ENCODE data around the gene SERPINA9. TPM values are rescaled to one million over a fixed set of nuclear protein-coding genes. Genes with fewer than 3 reads are reported as not detected.
"Not testable (repeated sequence)": the region's sequence is repeated elsewhere in the genome, so short reads cannot be mapped to it uniquely, and the experiment has no call there.

Gene SERPINA9, protein sequence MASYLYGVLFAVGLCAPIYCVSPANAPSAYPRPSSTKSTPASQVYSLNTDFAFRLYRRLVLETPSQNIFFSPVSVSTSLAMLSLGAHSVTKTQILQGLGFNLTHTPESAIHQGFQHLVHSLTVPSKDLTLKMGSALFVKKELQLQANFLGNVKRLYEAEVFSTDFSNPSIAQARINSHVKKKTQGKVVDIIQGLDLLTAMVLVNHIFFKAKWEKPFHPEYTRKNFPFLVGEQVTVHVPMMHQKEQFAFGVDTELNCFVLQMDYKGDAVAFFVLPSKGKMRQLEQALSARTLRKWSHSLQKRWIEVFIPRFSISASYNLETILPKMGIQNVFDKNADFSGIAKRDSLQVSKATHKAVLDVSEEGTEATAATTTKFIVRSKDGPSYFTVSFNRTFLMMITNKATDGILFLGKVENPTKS
- not detected for total RNA-seq

DNA sequence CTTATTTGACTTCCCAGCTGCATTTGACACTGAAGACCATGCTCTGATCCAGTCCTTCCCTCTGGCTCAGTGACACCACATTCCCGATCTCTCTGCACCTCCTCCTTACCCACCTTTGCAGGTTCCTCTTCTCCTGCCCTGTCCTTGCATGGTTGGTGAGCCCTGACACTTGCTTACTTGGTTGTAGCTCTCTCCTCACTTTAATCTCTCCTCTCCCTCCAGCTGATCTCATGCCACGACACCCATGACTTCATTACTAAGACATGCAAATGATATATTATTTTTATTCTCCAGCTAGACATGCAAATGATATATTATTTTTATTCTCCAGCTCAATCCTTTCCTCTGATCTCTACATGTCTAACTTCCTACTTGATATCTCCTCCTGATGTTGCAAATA lies at the start of gene SERPINA9:
TSS of gene SERPINA9 (minus strand) at position 175 of the 400 bp plus-strand sequence. CDS start 6,357 bp downstream, outside the sequence.
- no peak within 1 kb of the TSS for H3K27ac Mint-ChIP-seq
- H3K4me1 Mint-ChIP-seq, result no peaks in the 10 kb centered on the region
- POLR2A ChIA-PET, result no interaction called here
- H3K4me3 Mint-ChIP-seq, result no peak within 1 kb of the TSS
- H3K27me3 Mint-ChIP-seq, result peaks cover 3% of the 10 kb centered on the region
- DNase-seq (no peak), ATAC-seq (ENCODE audit: low read depth) (no peak)
- H3K36me3 Mint-ChIP-seq, result no peaks in the 10 kb centered on the region
- H3K9me3 Mint-ChIP-seq, result peaks cover 8% of the 10 kb centered on the region

DNA sequence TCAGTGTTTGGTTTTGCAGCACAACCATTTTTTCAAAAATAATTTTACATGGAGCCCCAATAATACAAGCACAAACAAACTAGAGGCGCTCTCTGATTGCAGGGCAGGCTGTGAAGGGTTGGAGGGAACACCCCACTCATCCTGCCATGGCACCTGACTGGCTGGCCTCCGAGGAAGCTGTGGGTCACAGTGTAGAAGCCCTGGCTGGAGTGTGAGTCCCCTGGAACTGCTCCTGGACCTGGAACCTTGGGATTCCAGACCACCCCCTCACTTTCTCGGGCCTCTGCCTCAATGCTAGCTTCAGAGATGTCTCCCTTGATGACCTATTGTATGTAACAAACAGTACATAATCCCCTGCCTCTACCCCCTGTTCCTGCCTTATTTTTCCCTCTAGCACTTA lies 48.1 kb upstream of the SERPINA9 start:
- POLR2A ChIA-PET, result no interaction called here
- ATAC-seq (ENCODE audit: low read depth) (no peak), DNase-seq (no peak)
- Mint-ChIP-seq H3K9me3 (peaks cover 9% of the 10 kb centered on the region), H3K36me3 (no peaks in the 10 kb centered on the region), H3K27ac (no peak overlapping the region), H3K27me3 (peaks cover 6% of the 10 kb centered on the region), H3K4me3 (no peak overlapping the region), H3K4me1 (no peaks in the 10 kb centered on the region)

DNA sequence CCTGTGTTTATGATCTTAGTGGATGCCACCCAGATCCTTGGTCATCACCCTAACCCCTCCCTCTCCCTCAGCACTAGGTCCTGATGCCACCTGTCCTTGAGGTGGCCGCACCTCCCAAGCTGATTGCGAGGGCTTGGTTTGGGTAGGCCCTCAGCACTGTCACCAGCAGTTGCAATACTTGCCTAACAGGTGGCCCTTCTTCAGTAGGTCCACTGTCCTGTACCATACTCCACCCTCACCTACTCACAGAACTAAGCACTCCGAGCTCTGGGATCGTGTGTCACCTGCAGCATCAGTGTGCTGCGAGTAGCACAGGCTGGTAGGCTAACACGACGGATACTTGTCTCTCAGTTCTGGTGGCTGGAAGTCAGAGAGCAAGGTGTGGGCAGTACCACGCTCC lies 47.3 kb upstream of the SERPINA9 start:
- Mint-ChIP-seq H3K4me1 (no peaks in the 10 kb centered on the region), H3K36me3 (no peaks in the 10 kb centered on the region), H3K27ac (no peak overlapping the region), H3K4me3 (no peak overlapping the region), H3K9me3 (peaks cover 13% of the 10 kb centered on the region), H3K27me3 (peaks cover 6% of the 10 kb centered on the region)
- POLR2A ChIA-PET, result no interaction called here
- no peak for DNase-seq
- no peak for ATAC-seq (ENCODE audit: low read depth)

DNA sequence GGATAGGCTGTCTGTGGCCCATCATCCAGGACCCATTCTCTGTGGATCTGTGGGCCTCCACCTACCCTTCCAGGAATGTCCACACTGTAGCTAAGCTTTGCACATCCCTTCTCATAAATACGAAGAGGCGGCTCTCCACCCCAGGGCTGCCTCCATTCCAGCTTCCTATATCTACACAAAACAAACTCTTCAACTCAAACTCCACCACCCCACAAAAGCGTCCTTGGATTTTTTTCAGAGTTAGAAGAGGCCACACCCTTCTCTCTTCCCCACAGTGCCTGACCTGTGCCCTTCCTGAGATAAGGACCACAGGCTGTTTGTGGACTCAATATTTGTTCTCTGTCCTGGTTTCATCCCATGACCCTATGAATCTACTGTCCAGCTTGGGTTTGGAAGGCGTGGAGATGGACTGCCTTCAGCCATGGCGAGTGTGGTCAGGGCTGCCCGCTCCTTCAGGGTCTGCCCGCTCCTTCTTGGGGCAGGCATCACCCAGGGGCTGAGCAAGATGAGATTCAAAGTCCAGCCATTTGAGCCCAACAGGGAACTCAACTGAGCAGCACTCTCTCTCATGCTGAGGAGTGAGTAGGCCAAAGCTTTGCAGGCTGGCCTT lies 46.2 kb upstream of the SERPINA9 start:
- Mint-ChIP-seq H3K4me1 (no peaks in the 10 kb centered on the region), H3K36me3 (no peaks in the 10 kb centered on the region), H3K4me3 (no peak overlapping the region), H3K27me3 (peaks cover 6% of the 10 kb centered on the region), H3K9me3 (peaks cover 13% of the 10 kb centered on the region), H3K27ac (no peak overlapping the region)
- no peak for ATAC-seq (ENCODE audit: low read depth)
- POLR2A ChIA-PET, result no interaction called here
- no peak for DNase-seq

DNA sequence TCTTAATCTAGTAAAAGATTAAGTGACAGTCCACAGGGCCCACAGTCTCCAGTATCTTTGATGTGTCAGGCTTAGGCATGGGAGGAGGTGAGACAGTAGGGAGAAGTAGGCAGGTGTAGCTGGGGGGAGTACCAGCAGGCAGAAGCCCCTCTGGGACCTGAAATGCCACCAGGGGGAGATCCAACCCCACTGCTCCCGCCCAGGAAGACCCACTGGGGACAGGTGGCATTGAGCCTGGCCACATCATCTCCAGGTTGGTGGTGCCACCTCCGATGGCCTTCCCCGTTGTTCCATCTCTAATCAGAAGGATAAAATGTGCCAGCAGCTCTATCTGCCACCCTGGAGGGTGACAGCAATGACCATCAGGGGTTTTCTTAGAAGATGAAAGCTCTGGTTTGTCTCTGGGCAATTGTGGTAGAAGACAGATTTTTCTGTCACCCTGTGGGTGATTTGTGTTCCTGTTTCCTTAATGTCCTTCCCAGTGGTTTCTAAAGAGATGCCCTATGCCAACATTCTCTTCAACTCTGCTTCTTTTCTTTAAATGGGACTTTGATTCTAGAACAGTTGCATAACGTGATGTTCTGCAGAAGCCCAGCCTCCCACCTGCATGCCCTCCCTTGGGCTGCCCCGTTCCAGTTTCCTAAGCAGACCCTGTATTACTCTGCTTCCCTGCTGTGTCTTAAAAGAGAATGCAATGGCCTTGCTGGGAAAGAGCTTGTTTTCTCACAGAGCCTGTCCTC lies 45.5 kb upstream of the SERPINA9 start:
- H3K4me1 Mint-ChIP-seq, result no peaks in the 10 kb centered on the region
- POLR2A ChIA-PET, result no interaction called here

DNA sequence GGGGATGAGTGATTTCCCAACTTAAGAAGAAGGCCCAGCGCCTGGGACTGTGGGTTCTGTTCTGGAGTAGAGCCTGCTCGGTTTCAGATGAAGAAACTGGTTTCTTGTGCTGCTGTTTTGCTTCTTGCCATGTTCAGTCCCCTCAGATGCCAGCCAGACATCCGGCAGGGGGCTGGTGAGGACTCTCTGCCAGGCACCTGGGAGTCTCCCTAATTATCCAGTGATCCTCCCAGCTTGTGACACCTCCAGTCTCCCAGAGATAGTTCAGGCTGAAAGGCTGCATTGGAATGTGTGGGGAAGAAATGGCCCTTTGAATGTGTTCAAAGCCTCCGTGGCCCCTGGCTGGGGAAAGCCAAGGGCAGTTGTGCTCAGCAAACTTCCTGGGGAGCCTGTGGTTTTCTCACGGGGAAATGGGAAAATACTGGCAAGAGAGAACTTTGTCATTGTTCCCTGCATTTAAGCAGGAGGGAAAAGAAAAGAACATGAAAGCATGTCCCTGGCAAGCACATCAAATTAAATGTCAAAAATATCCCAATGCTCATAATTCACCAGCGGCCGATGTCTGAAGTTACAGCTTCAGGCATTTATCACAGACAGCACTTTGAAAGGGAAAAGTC lies 41.8 kb upstream of the SERPINA9 start:
- Mint-ChIP-seq H3K36me3 (no peaks in the 10 kb centered on the region), H3K27me3 (peaks cover 1% of the 10 kb centered on the region), H3K9me3 (peaks cover 13% of the 10 kb centered on the region), H3K27ac (no peak overlapping the region), H3K4me1 (no peaks in the 10 kb centered on the region), H3K4me3 (no peak overlapping the region)
- ATAC-seq (ENCODE audit: low read depth) (no peak), DNase-seq (no peak)
- POLR2A ChIA-PET, result interaction anchor here (0.7 kb wide), 1 partner anchor 1933 kb away, joined by 4 read pairs; no protein-coding TSS in a partner anchor

More for the DNA sequence above, 45.5 kb upstream of the SERPINA9 start:
- peaks cover 7% of the 10 kb centered on the region for H3K27me3 Mint-ChIP-seq
- DNase-seq (no peak), ATAC-seq (ENCODE audit: low read depth) (no peak)
- no peaks in the 10 kb centered on the region for H3K36me3 Mint-ChIP-seq
- no peak overlapping the region for H3K27ac Mint-ChIP-seq
- H3K4me3 Mint-ChIP-seq, result no peak overlapping the region
- peaks cover 13% of the 10 kb centered on the region for H3K9me3 Mint-ChIP-seq

DNA sequence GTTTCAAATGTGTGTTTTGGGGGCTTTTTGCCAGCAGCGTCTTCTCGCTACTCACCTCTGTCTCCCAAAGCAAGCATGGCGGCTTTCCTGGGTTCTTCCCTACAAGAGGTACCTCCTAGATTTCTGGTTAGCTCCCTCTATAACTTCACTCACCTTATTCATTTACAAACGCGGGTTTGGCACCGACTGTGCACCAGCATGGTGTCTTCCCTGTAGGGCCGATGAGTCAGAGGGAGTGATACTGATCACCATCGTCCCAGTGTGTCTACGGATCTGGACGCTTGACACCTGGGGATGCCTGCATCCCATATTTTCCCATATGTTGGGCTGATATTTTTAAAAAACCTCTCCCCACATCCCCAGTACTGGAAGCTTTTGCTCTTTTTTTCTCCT lies 41.2 kb upstream of the SERPINA9 start:
- ATAC-seq (ENCODE audit: low read depth) (no peak), DNase-seq (no peak)
- H3K9me3 Mint-ChIP-seq, result peaks cover 13% of the 10 kb centered on the region
- POLR2A ChIA-PET, result no interaction called here
- no peaks in the 10 kb centered on the region for H3K36me3 Mint-ChIP-seq
- peaks cover 1% of the 10 kb centered on the region for H3K27me3 Mint-ChIP-seq
- H3K4me3 Mint-ChIP-seq, result no peak overlapping the region
- no peaks in the 10 kb centered on the region for H3K4me1 Mint-ChIP-seq
- no peak overlapping the region for H3K27ac Mint-ChIP-seq

DNA sequence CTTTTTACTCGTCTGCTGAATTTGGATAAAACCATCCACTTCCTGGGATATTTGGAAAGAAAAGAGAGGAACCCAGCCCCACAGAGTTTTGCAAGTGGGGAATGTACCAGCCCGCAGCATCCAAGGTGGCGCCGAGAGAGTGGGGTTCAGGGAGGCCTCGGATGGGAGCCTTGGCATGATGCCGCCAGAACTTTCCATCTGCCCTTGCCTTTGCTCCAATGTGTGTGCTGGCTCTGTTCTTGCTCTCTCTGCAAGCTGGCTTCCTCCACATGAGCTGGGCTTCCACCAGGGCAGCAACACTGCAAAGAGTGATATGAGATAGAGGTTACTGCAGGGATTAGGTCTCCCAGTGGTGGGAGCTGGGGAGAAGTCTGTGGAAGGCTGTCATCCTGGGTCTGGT lies 39.9 kb upstream of the SERPINA9 start:
- no peak for ATAC-seq (ENCODE audit: low read depth)
- no peaks in the 10 kb centered on the region for H3K36me3 Mint-ChIP-seq
- DNase-seq, result no peak
- POLR2A ChIA-PET, result no interaction called here
- peaks cover 13% of the 10 kb centered on the region for H3K9me3 Mint-ChIP-seq
- H3K4me3 Mint-ChIP-seq, result no peak overlapping the region
- no peaks in the 10 kb centered on the region for H3K4me1 Mint-ChIP-seq
- H3K27me3 Mint-ChIP-seq, result peaks cover 1% of the 10 kb centered on the region
- H3K27ac Mint-ChIP-seq, result no peak overlapping the region

DNA sequence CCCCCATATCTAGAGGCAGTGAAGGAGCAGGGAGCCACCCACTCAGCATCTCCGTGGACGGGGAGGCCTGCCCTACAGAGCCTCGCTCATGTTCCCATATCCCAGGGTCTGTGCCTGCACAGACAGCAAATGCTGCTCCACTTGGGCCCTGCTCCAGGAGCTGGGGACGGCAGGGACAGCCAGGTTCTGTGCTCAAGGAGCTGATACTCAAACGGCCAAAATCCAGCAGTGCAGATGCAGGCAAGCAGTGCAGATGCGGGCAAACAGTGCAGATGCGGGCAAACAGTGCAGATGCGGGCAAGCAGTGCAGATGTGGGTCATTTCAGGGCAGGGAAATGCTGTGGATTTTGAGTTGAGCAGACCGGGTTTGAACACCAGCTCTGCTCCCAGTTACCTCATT lies 39.4 kb upstream of the SERPINA9 start:
- peaks cover 4% of the 10 kb centered on the region for H3K27me3 Mint-ChIP-seq
- H3K4me1 Mint-ChIP-seq, result no peaks in the 10 kb centered on the region
- POLR2A ChIA-PET, result no interaction called here
- no peaks in the 10 kb centered on the region for H3K36me3 Mint-ChIP-seq
- no peak overlapping the region for H3K27ac Mint-ChIP-seq
- no peak for ATAC-seq (ENCODE audit: low read depth)
- DNase-seq, result no peak
- peaks cover 13% of the 10 kb centered on the region for H3K9me3 Mint-ChIP-seq
- H3K4me3 Mint-ChIP-seq, result no peak overlapping the region

DNA sequence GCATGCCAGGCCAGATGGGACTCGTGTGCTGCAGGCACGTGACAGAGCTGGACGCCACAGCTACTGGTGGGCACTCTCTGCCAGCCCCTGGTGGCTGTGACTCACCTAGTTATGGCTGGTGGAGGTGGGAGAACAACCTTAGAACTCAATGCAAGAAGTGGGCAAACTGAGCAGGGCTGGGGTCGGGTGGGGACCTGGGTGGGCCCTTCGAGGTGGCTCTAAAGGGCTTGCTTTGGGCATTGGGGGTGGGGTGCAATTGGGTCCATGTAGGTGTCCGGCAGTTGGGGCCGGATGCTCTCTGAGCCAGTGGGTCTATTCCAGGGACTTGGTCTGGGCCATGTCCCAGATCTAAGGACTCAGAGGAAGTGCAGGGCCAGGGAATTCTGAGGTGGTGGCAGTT lies 38.4 kb upstream of the SERPINA9 start:
- Mint-ChIP-seq H3K36me3 (no peaks in the 10 kb centered on the region), H3K4me3 (no peak overlapping the region)
- POLR2A ChIA-PET, result no interaction called here

DNA sequence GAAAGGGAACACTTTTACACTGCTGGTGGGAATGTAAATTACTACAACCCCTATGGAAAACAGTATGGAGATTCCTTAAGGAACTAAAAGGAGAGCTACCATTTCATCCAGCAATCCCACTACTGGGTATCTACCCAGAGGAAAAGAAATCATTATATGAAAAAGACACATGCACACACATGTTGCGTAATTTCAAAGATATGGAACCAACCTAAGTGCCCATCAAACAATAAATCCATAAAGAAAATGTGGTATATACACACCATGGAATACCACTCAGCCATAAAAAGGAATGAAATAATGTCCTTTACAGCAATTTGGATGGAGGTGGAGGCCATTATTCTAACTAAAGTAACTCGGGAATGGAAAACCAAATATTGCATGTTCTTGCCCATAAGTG lies 34.5 kb upstream of the SERPINA9 start:
- H3K36me3 Mint-ChIP-seq; H3K9me3 Mint-ChIP-seq; H3K27me3 Mint-ChIP-seq; POLR2A ChIA-PET; H3K4me3 Mint-ChIP-seq; H3K4me1 Mint-ChIP-seq; ATAC-seq (ENCODE audit: low read depth); DNase-seq; H3K27ac Mint-ChIP-seq: not testable (repeated sequence)

More for the DNA sequence above, 38.4 kb upstream of the SERPINA9 start:
- peaks cover 6% of the 10 kb centered on the region for H3K9me3 Mint-ChIP-seq
- no peak for DNase-seq
- peaks cover 4% of the 10 kb centered on the region for H3K27me3 Mint-ChIP-seq
- no peak overlapping the region for H3K27ac Mint-ChIP-seq
- no peaks in the 10 kb centered on the region for H3K4me1 Mint-ChIP-seq
- no peak for ATAC-seq (ENCODE audit: low read depth)

DNA sequence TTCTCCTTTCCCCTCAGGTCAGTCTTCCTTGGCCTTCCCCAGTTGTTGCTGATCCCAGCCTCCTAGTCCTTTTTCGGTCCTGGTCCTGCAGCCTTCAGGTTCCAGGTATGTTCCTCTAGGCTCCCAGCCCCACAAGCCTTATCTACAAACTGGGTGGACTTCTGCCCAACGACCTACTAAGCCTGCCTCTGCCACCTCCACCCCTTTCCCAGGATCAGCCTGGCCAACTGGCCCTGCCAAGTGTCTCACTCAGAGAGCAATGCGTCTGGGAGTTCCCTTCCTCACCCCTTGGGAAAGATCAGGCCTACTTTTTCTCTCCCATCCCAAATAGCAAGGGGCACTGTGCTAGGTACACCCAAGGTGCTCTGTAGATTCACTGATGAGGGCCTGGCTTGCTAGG lies 33.4 kb upstream of the SERPINA9 start, which contains the start of gene SERPINA12:
TSS of gene SERPINA12 (minus strand) at position 114 of the 400 bp plus-strand sequence. CDS start 11,072 bp downstream, outside the sequence.
- Mint-ChIP-seq H3K4me1 (no peaks in the 10 kb centered on the region), H3K27ac (no peak within 1 kb of the TSS), H3K36me3 (no peaks in the 10 kb centered on the region), H3K4me3 (no peak within 1 kb of the TSS), H3K27me3 (peaks cover 9% of the 10 kb centered on the region), H3K9me3 (no peaks in the 10 kb centered on the region)
- ATAC-seq (ENCODE audit: low read depth) (no peak), DNase-seq (no peak)
- POLR2A ChIA-PET, result no interaction called here

DNA sequence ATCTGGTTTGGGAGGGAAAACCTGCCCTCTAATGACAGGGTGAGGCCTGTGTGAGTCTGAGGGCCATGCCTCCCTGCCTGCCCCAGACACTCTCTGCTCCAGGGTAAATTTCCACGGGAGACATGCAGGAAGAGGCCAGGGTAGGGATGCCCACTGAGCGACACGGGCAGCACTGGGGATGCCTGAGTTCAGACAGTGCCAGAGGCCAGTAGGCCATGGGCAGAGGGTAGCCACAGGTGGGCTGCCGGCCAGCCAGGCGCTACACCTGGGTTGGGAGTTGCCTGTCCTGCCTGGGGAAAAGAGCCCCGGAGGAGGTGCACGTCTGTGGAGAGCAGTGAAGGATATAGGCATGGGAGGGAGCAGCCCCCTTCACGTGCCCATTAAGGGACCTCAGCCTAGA lies 29.6 kb upstream of the SERPINA9 start:
- H3K27me3 Mint-ChIP-seq, result peaks cover 8% of the 10 kb centered on the region
- no peak overlapping the region for H3K27ac Mint-ChIP-seq
- DNase-seq (no peak), ATAC-seq (ENCODE audit: low read depth) (no peak)
- H3K4me3 Mint-ChIP-seq, result no peak overlapping the region
- POLR2A ChIA-PET, result no interaction called here
- no peaks in the 10 kb centered on the region for H3K36me3 Mint-ChIP-seq
- no peaks in the 10 kb centered on the region for H3K9me3 Mint-ChIP-seq
- H3K4me1 Mint-ChIP-seq, result no peaks in the 10 kb centered on the region

All from activated naive CD8-positive, alpha-beta T cell treated with anti-CD3 and anti-CD28 coated beads, Interleukin-2, amount 10 ng/mL, durations not matched to agents 7 days and 5 days (primary cell).